Neural cell (in vitro differentiated cells): ENCODE results near the gene USP51.

Source experiments
- EP300 ChIP-seq: fragments of 450-650 bp; conservative IDR thresholded peaks from 2 replicates; pipeline ENCODE4 v1.6.1; 2014; ENCODE audit warnings: antibody characterized with exemption, mild to moderate bottlenecking, moderate library complexity; ENCODE audit not compliant: poor library complexity, severe bottlenecking
- EZH2 ChIP-seq: fragments of 200-600, 300-800 bp; shearing (Covaris generic), sonication (generic); IDR thresholded peaks from 2 replicates; pipeline ENCODE4 v1.6.1; 2014; ENCODE audit warnings: antibody characterized with exemption, low read length, borderline replicate concordance, mild to moderate bottlenecking; ENCODE audit not compliant: insufficient read depth, poor library complexity, severe bottlenecking
- POLR2AphosphoS5 ChIP-seq: IDR thresholded peaks from 2 replicates; pipeline ENCODE4 v1.6.1; 2012
- TF ChIP-seq, protein P1 (sequence below): fragments of 450-650 bp; IDR thresholded peaks from 2 replicates; pipeline ENCODE4 v1.5.1; 2014; ENCODE audit warnings: antibody characterized with exemption, mild to moderate bottlenecking, moderate library complexity; ENCODE audit not compliant: poor library complexity, severe bottlenecking

DNA sequence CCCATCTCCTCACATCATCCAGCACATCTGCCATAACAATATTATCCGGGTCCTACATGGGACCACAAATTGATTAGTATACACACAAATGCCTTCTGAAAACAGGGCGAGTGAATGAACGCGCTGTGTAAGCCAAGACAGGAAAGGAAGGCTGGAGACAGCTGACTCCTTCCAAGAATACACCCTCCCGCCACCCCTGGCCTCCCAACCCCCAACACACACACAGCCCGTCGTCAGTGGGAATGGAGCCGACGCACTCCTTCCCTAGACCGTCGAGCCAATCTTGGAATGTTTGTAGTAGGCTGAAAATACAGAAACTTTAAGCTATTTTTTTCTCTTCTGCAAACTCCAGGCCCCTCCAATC, 38.0 kb downstream of the USP51 start:
- TF ChIP-seq, protein P1, sequence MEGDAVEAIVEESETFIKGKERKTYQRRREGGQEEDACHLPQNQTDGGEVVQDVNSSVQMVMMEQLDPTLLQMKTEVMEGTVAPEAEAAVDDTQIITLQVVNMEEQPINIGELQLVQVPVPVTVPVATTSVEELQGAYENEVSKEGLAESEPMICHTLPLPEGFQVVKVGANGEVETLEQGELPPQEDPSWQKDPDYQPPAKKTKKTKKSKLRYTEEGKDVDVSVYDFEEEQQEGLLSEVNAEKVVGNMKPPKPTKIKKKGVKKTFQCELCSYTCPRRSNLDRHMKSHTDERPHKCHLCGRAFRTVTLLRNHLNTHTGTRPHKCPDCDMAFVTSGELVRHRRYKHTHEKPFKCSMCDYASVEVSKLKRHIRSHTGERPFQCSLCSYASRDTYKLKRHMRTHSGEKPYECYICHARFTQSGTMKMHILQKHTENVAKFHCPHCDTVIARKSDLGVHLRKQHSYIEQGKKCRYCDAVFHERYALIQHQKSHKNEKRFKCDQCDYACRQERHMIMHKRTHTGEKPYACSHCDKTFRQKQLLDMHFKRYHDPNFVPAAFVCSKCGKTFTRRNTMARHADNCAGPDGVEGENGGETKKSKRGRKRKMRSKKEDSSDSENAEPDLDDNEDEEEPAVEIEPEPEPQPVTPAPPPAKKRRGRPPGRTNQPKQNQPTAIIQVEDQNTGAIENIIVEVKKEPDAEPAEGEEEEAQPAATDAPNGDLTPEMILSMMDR: no peak
- TF ChIP-seq POLR2AphosphoS5 (no peak), EP300 (no peak), EZH2 (no peak)
